Measurements from ENCODE around the gene RPL32. TPM values are rescaled to one million over a fixed set of nuclear protein-coding genes. Genes with fewer than 3 reads are reported as not detected.
"Not testable (repeated sequence)": the region's sequence is repeated elsewhere in the genome, so short reads cannot be mapped to it uniquely, and the experiment has no call there.

The RPL32 gene
- total RNA-seq, 1 donor from 2014 or later: 972 TPM

DNA sequence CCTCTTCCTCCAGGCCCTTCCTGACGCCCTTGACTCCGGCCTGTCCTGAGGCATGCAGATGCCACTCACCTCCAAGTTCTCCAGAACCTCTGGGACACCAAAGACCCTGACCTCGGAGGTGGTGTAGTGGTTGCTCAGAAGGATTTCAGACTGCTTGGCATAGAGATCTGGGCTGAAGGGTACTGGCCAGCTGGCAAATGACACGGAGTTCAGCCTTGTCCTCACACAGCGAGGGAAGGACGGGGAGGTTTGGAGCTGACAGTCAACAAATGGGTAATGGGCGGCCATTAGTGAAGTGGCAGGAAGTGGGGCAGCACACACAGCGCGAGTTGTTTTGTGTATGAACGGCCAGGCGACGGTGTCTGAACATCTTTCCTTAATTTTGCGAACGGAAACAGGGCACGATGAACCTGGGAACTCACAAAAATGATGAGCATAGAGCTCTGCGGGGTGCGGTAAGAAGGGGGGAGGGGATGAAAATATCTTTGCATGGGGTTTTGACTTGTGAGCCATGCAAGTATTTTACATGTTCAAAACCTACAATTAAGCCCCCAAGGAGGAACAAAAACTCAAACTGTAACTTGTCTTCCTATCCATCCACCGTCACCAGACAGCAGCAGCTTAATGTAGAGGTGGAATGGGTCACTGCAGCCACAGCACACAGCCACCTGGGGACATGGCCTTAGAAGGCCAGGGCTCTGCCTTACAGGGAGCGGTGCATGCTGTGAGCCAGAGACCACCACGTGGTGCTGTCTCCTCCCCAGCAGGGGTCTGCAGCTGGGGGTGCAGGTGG lies 43.6 kb upstream of the RPL32 start:
- Mint-ChIP-seq H3K4me3 (ENCODE audit: unreplicated experiment) (no peak overlapping the region), H3K27me3 (ENCODE audit: low read depth) (peaks cover 30% of the 10 kb centered on the region), H3K27ac (ENCODE audit: unreplicated experiment) (no peak overlapping the region), H3K36me3 (ENCODE audit: low read depth) (no peaks in the 10 kb centered on the region), H3K4me1 (ENCODE audit: low read depth) (no peaks in the 10 kb centered on the region), H3K9me3 (ENCODE audit: low read depth) (no peaks in the 10 kb centered on the region)
- peak; percentile 69 for DNase-seq (ENCODE audit: low spot score)
- TF ChIP-seq, protein P1, sequence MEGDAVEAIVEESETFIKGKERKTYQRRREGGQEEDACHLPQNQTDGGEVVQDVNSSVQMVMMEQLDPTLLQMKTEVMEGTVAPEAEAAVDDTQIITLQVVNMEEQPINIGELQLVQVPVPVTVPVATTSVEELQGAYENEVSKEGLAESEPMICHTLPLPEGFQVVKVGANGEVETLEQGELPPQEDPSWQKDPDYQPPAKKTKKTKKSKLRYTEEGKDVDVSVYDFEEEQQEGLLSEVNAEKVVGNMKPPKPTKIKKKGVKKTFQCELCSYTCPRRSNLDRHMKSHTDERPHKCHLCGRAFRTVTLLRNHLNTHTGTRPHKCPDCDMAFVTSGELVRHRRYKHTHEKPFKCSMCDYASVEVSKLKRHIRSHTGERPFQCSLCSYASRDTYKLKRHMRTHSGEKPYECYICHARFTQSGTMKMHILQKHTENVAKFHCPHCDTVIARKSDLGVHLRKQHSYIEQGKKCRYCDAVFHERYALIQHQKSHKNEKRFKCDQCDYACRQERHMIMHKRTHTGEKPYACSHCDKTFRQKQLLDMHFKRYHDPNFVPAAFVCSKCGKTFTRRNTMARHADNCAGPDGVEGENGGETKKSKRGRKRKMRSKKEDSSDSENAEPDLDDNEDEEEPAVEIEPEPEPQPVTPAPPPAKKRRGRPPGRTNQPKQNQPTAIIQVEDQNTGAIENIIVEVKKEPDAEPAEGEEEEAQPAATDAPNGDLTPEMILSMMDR (IDR thresholded peaks at IDR 0.05): no peak

DNA sequence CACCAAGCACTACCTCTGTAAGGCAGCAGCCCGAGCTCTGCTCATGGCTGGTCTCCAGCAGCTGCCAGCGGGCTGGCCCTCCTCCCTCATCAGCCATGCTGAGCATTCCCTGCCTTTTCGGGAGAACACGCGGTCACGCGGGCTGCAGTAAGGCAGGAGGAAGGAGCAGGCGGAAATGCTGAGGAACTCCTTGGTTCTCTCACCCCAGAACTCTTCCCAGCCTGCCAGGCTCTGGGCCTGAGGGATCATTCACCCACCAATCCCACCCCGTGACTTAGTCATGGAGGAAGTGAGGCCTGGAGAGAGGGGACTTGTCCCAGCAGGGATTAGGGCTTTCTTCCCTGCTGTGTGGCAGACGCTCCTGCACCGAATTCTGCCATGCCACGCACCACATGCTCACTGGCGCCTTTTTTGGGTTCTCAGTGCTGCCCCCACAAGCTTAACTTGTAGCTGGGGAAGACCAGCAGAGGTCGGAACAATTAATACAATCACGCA lies 42.9 kb upstream of the RPL32 start:
- Mint-ChIP-seq H3K4me1 (ENCODE audit: low read depth) (no peaks in the 10 kb centered on the region), H3K4me3 (ENCODE audit: unreplicated experiment) (no peak overlapping the region), H3K27me3 (ENCODE audit: low read depth) (peaks cover 26% of the 10 kb centered on the region), H3K27ac (ENCODE audit: unreplicated experiment) (no peak overlapping the region), H3K9me3 (ENCODE audit: low read depth) (no peaks in the 10 kb centered on the region), H3K36me3 (ENCODE audit: low read depth) (no peaks in the 10 kb centered on the region)
- peak; percentile 78 for DNase-seq (ENCODE audit: low spot score)
- TF ChIP-seq, protein P1 (IDR thresholded peaks at IDR 0.05): no peak

GRCh38 chr3:12882336-12883310 lies 41.3 kb upstream of the RPL32 start:
- peak; percentile 83 for DNase-seq (ENCODE audit: low spot score)
- no peak overlapping the region for H3K4me3 Mint-ChIP-seq (ENCODE audit: unreplicated experiment)
- no peaks in the 10 kb centered on the region for H3K36me3 Mint-ChIP-seq (ENCODE audit: low read depth)
- H3K27ac Mint-ChIP-seq (ENCODE audit: unreplicated experiment): no peak overlapping the region
- TF ChIP-seq, protein P1 (IDR thresholded peaks at IDR 0.05): no peak
- peaks cover 14% of the 10 kb centered on the region for H3K27me3 Mint-ChIP-seq (ENCODE audit: low read depth)
- no peaks in the 10 kb centered on the region for H3K9me3 Mint-ChIP-seq (ENCODE audit: low read depth)
- no peaks in the 10 kb centered on the region for H3K4me1 Mint-ChIP-seq (ENCODE audit: low read depth)

DNA sequence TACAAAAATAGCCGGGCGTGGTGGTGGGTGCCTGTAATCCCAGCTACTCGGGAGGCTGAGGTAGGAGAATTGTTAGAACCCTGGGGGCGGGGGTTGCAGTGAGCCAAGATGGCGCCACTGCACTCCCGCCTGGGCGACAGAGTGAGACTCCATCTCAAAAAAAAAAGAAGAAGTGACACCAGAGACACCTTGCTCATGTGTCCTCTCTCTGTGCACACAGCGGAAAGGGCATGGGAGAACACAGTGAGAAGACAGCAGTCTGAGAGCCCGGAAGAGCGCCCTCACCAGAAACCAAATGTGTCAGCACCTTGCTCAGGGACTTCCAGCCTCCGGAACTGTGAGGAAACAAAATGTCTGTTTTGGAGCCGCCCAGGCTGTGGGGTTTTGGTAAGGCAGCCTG lies 40.5 kb upstream of the RPL32 start:
- H3K9me3 Mint-ChIP-seq (ENCODE audit: low read depth); H3K27me3 Mint-ChIP-seq (ENCODE audit: low read depth); H3K36me3 Mint-ChIP-seq (ENCODE audit: low read depth); H3K27ac Mint-ChIP-seq (ENCODE audit: unreplicated experiment); DNase-seq (ENCODE audit: low spot score); H3K4me3 Mint-ChIP-seq (ENCODE audit: unreplicated experiment); H3K4me1 Mint-ChIP-seq (ENCODE audit: low read depth): not testable (repeated sequence)

GRCh38 chr3:12879191-12879815 lies 37.9 kb upstream of the RPL32 start:
- Mint-ChIP-seq H3K36me3 (ENCODE audit: low read depth) (no peaks in the 10 kb centered on the region), H3K4me1 (ENCODE audit: low read depth) (no peaks in the 10 kb centered on the region), H3K27me3 (ENCODE audit: low read depth) (peaks cover 3% of the 10 kb centered on the region), H3K9me3 (ENCODE audit: low read depth) (no peaks in the 10 kb centered on the region), H3K4me3 (ENCODE audit: unreplicated experiment) (no peak overlapping the region), H3K27ac (ENCODE audit: unreplicated experiment) (no peak overlapping the region)
- no peak for DNase-seq (ENCODE audit: low spot score)
- TF ChIP-seq, protein P1 (IDR thresholded peaks at IDR 0.05): no peak

GRCh38 chr3:12878758-12879157 lies 37.4 kb upstream of the RPL32 start:
- H3K27me3 Mint-ChIP-seq (ENCODE audit: low read depth): not testable (repeated sequence)

More at GRCh38 chr3:12878758-12879157, 37.4 kb upstream of the RPL32 start:
- H3K27ac Mint-ChIP-seq (ENCODE audit: unreplicated experiment); H3K4me1 Mint-ChIP-seq (ENCODE audit: low read depth); H3K36me3 Mint-ChIP-seq (ENCODE audit: low read depth); H3K4me3 Mint-ChIP-seq (ENCODE audit: unreplicated experiment); DNase-seq (ENCODE audit: low spot score); H3K9me3 Mint-ChIP-seq (ENCODE audit: low read depth): not testable (repeated sequence)
